Stimulated activated CD4-positive, alpha-beta T cell treated with anti-CD3 and anti-CD28 coated beads, Interleukin-12 subunit alpha, Interleukin-12 subunit beta, amount 100 ng/mL, for 4 hours (primary cell): Measurements from ENCODE around the gene PIMREG.

Source experiments
- DNase-seq: peaks from one replicate; pipeline ENCODE4 v3.0.0-alpha.2; 2020

Gene PIMREG

DNA sequence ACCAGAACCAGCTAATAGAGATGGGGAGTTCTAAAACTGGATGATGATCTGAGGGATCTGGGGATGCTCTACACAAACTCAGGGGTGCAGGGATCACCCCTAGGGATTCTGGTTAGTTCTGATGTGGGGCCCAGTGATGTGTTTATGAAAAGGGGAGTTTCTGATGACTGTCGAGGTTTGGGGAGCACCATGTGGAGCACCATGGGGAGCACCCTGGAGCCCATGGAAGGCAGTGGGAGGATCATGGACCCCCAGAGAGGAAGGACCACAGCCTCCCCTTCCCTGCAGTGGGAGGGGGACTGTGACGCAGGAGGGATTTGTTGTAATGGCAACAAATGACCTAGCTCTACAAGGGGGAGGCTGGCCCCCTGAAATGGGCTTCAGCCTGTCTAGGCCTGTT is 18.4 kb downstream of the PIMREG start:
- no peak for DNase-seq

DNA sequence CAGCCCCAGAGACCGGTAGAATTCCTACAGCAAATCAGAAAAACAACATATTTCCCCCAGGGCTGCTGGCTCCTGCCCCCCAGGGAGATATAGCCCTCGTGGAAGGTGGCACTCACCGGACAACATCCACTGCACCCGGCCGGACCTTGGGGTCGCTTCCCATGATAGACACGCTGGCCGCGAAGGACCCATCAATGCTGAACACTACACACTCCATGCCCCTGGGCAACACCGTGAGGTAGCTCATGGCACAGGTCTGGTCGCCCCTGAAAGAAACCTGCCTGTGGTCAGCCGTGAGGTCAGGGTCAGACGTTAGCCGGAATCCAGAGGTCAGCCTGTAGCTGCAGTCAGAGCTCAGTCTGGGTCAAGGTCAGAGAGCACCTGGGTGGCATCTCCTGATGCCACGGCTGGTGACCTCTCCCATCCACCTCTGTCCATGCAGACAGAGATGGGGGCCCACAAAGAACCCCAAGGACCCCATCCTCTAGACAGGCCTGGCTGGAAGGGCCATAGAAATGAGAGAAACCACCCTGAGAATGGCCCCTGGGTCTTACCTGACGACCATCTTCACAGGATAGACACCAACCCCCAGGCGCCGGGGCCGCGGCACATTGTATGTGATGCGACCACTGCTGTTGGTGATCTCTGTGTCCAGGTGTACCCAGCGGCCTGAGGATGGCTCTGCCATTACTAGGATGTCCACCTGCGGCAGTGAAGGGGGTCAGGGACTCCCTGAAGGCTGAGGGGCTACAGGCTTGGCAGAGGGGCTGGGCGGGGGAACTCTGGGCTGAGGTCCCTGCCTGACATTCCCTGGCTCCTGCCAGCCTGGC is 19.6 kb downstream of the PIMREG start:
- no peak for DNase-seq

DNA sequence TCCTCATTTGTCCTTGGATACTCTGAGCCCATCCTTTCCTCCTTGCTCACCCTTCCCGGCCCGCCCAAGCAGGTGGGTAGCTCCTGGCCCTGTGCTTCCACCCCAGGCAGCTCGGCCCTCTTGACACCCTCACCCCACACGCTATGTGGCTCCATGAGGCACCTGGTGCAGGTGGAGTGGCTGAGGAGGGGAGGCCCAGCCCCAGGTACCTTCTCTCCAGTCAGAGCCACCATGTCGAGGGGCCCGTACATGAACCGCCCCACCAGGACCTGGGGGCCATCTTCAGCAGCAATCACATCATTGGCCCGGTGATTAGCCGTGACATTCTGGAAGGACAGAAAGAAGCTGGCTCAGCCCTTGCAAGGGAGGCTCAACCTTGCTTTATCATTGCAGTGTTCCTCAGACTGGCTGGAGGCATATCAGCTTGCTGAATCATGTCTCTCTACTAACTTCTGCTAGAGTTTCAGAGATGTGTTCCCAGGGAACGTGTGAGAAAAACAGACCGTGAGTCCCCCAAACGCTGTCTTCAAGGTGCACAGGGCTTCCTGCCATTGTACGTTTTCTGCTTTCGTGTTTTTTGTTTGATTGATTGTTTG is 20.3 kb downstream of the PIMREG start:
- no peak for DNase-seq

DNA sequence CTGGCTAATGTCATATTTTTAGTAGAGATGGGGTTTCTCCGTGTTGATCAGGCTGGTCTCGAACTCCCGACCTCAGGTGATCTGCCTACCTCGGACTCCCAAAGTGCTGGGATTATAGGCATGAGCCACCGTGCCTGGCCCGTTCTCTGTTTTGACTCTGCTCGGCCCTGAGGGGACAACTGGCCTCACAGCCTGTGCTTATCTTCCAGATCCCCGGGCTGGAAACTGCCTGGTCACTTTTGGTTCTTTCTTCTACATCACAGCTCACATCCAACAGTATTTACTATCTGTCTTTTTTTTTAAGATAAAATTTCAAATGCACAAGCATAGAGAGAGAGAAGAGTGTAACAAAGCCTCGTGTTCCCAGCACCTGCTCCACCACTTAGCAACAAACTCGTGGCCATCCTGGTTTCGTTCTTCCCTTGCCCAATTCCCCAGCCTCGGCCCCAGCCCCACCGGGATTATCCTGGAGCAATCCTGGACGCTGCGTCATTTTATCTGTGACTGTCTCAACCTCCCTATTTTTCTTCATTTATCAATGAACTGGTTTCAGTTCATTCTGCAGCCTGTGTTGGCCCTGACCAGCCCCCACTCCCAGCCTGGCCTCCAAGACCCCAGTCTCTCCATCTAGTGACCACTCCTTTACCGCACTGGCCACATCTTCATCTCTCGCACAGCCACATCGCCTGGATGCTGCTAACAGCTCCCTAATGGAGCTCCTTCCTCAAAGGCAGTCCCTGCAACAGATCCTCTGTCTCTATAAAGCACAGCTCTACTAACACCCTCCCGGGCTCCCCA is 21.1 kb downstream of the PIMREG start:
- no peak for DNase-seq

DNA sequence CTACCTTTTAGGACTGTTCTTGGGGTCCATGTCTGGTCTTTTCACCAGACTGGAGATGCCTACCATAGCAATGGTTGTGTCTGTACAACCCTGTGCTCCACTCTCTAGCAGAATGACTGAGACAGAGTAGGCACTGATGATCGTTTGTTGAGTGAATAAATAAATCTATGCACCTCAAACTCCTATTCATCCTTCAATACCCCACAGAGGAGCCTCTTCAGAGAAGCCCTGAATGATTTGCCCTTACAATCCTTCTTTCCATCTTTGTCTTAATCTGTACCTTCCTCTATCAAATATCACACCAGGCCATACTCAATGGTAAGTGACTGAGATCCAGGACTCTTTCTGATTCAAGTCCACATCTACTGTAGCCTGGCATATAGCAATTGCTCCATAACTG is 23.3 kb downstream of the PIMREG start:
- no peak for DNase-seq

DNA sequence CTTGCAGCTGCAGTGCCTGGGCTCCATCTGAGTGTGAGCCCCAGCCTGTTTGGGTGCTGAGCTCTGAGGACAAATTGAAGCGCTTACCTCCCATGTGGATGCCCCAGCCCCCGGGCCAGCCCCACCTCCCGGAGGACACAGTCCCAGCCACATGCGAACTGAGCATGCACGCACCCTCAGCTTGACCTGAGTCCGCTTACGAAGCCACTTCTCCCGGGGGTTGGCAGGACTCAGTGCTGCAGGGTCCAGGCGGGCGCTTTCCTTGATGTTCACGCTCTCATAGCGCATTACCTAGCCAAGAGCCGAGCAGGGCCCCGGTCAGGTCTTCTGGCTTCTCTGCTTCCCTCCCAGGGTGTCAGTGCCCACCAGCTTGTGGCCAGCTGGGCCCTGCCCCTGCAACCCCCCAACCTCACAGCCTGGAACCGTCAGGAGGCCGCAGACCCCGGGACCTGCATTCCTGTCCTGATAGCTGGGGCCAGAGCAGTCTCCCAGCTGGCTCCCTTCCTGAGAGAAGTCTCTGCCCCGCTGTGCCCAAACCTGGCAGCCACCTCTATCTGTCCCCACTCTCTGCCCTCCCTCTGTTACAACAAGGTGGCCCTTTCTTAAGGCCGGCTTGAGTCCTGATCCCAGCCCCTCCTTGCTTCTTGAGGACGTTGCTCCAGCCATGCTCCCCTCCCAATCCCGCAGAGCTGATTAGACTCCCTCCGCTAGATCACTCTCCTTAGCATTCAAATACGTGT is 24.0 kb downstream of the PIMREG start:
- DNase-seq = no peak

DNA sequence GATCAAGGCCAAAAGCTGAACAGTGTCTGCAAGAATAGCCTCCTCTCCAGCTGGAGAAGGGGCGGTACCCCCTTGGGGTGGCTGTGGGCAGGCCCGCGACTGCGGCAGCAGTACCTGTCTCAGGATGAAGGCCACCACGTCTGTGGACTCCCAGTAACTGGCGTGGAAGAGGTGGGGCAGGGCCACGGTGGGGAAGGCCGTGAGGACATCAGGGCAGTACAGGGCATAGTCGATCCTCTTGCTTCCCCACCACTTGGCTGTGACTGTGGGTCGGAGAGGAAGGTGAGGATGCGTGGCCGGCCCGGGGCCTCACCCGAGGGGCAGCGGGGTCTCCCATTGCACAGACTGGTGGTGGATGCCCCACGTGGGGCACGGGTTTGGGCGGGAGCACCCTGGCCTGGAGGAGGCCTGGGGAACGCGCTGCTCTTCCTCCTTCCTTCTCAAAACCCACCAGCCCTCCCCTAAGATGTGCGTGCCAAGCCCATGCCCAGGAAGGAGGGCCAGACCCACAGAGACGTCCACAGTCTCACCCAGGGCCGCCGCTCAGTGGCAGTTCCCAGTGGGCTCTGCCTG is 26.0 kb downstream of the PIMREG start:
- DNase-seq = no peak

DNA sequence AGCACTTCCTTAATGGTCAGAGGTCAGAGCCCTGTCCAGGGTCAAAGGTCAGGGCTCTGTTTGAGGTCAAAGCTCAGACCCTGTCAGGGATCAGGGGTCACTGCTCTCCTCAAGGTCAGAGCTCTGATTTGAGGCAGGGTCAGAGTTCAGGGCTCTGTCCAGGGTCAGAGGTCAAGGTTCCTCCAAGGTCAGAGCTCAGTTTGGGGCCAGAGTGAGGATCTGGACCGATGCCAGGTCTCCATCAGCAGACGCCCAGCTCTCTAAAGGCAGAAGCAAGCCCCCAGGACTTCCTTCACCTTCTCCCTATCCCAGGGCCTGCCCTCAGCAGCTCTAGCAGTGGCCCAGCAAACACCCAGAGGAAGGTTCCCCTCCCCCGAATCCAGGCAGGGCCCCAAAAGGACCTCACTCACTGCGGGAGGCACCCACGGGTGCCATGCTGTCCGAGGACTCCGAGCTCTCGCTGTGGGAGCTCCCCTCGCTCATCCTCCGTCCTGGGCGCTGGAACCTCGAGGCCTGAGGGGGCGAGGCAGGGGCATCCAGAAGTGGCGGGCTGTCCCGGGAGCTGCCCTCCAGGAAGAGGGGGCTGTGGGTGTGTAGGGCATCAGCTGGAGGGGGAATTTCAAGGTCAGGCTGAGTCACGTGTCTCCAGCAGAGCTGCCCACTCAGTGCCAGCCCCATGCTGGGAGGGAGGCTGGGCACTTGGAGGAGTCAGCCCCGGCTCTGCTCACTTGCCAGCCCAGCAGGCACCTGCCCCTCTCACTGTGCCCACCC is 26.7 kb downstream of the PIMREG start:
- no peak for DNase-seq

DNA sequence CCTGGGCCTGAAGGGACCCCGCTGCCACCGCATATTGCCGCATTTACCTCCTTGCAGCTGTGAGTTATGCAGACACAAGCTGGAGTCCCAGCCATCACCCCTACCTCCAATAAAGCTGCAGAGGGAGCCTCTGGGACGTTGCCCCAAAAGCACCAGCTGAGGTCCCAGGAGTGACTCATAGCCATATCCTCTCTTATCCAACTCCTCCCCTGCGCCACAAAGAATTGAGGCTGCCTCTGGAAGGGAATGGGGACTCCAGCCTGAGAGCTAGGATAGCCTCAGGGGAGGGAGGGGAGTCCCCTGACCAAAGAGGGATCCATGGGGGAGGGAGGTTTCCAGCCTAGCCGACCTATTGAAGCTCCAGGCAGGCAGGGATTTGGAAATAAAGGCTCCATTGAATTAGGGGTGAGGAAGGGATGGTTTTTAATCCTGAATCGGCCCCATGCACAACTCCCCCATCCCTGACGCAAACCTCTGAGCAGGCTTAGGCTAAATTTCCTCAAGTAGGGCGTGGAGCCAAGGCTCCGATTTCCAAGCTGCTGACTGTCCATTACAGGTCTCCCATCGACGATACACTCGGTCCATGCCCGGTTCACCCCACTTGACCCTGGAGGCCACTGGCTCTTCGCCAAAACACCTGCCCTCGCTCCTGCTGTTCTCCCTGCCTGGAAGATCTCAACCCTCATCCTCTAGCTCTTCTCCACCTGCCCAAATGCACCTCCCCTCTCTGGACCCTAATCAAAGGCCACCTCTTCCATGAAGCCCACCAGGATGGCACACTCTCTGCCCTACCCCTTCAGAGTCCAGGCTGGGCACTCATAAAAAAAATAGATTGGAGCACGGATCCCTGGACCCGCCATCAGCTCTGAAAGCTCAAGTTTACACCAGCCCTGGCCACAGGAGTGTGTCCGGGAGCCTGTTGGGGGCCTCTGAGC is 27.5 kb downstream of the PIMREG start:
- no peak for DNase-seq

DNA sequence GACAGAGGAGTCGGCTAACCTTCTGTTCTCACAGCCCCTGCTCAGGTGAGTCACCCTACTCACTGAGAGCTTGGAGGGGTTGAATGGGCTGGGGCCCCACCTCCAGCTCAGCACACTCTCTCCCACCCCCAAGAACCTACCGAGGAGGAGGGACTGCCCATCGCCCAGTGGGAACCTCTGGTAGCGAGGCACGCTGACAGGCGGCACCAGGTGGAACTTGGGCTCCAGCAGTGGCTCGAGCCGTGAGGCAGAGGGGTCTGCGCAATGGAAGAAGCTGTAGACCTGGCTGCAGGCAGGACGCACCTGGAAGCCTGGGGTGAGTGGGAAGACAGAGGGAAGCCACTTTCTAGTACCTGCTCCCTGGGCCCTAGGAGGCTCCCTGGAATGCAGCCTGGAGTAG is 28.3 kb downstream of the PIMREG start:
- no peak for DNase-seq

DNA sequence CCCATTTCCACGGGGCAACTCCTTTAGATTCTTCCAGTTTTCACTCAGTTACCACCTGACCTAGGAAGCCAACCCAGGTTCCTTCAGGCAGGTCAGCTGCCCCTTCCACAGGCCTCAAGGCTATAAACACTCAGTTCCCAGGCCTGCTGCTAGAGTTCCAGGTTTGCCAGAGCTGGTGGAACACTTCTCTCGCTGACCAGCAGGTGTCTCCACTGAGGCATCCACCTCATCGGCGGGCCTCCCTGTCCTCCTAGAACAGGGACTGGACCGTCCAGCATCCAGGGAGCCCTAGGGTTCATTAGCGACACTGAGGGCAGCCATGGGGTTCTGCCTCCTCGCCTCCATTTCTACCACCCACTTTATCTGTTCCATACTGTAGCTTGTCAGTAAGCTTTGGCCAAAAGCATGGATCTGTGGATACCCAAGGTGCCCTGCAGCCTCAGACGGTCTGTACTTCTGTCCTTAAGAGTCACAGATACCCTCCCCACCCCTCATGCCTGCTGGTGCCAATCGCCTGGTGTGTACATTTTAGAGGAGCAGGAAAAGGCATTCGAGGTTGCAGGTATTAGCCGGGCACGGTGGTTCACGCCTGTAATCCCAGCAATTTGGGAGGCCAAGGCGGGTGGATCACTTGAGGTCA is 29.0 kb downstream of the PIMREG start:
- DNase-seq = peak; percentile 66

DNA sequence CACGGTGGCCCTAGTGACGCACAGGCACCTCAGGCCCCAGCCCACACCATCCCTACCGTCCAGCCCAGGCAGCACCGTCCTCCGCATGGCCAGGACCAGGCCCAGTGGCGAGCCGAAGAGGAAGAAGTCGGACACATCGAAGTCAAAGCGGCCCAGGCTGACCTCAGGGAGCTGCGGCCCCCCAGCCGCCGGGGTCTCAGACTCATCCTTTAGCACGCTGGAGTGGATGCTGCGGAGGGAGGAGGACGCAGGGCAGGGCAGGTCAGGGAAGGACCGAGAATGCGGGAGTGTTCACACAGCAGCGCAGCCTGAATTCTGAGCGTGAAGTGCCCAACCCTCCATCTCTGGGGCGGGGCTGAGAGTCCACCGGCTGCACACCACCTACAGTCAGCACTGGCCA is 30.1 kb downstream of the PIMREG start:
- no peak for DNase-seq

DNA sequence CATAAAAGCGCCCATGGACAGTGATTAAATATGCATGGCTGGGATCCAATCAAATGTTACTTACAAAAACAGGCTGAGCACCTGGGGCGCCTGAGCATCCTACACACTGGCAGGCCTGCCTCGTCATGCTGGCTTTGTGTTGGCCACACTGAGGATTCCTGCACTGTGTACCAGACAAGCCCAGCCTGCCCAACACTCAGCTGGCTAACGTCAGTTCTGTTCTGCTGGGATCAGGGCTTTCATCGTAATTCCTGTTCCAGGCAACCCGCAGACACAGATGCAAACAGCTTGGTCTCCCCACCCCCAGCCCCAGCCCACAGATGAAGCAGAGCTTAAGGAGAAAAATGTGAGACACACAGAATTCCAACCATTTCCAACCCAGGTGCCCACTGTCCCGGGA is 30.7 kb downstream of the PIMREG start:
- DNase-seq = no peak

DNA sequence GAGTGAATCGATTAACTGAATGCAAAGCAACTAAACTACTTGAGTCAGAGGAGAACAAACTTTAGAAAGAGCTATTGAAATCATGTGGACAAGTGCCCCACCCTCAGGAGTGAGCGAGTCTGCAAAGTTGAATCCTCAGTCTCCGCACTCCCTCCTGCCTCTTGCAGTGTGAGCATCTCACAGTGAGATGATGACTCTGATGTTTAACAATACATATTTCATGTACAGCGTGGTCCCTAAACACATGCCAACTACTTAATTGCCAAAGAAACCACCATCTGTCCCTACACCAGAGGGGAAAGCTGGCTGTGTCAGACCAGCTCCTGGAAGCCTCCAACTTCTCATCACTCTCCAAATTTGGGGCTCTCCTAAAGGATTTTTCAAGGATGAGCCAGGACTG is 31.2 kb downstream of the PIMREG start:
- no peak for DNase-seq

DNA sequence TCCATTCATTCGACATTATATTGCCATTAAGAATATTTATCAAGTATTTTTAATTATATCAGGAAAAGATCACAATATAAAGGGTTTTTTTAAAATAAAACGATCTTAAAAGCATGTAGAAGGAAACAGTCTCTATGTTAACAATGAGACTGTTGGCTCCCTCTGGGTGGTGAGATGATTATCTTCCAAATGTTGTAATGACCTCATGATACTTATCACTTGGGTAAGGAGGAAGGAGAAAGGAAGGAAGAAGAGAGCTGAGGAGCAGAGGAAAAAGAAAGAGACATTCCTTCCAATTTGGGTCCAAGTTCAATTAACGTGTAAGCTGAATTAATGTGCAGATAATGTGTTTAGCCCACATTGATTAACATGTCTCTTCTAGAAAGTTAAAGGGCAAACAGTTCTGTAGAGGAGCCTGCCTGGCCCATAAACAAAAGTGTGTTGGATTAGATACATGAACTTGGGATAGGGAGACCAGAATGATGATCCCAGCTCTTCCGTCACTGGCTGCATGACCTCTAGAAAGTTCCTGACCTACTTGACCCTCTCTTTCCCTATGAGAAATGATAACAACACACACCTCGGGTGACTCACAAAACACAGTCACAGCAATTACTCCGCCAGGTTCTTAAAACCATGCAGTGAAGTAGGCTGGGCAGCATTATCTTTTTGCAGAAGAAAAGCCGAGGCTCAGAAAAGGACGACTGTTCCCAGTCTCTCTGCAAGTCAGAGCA is 32.0 kb downstream of the PIMREG start:
- DNase-seq = no peak

DNA sequence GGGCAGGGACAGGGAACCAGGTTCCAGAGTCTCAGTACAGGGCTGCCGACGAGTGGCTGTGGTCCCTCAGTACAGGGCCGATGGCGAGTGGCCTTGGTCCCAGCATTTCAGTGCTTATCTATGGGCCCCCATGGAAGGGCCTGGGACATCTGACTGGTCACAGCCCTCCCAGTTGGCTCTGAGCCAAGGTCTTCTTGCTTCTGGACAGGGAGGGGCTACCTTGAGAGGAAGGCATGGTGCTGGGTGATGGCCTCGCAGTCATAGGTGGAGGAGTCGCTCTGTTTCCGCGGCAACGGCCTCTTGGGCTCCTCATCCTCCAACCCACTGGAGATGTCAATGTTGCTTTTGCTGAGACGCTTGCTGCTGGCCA is 32.5 kb downstream of the PIMREG start:
- DNase-seq = no peak

DNA sequence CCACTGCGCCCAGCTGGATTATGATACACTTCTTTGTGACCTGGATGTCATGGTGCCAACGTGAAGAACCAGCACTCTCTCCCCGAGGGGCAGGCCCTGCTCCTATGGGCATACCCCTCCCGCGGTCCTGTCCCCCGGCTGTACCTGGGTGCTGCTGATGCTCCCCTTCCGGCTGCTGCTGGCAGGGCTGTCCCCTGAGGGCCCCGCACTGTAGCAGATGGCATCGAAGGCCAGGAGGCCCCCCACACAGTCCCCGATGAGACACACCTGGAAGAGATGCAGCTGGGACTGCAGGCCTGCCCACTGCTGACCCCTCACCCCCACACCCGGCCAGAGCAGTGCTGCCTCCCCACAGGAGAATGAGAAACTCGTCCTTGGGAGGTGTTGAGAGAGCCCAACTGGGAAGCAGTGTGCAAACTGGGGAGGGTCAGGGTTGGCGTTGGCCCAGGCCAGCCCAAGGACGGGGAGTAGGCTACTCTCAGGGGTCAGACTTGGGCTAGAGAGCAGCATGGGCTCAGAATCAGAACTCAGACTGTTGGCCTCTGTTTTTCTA is 33.7 kb downstream of the PIMREG start:
- DNase-seq = no peak

DNA sequence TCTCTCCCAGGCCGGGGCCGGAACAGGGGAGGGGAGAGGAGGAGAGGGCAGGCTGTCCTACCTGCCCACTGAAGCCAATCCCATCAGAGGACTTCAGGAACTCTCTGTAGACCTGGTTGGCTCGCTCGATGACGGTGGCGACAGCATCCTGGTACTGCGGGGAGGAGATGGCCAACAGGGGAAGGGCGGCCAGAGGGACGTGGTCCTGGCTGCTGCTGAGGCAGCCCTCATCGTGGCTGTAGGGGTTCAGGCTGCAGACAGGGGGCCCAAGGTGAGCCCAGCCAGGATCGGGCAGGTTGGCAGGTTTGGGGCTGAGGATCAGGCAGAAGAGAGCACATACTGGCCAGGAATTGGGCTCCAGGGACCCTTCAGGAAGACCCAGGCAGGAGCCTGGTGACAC is 34.2 kb downstream of the PIMREG start:
- DNase-seq = no peak

DNA sequence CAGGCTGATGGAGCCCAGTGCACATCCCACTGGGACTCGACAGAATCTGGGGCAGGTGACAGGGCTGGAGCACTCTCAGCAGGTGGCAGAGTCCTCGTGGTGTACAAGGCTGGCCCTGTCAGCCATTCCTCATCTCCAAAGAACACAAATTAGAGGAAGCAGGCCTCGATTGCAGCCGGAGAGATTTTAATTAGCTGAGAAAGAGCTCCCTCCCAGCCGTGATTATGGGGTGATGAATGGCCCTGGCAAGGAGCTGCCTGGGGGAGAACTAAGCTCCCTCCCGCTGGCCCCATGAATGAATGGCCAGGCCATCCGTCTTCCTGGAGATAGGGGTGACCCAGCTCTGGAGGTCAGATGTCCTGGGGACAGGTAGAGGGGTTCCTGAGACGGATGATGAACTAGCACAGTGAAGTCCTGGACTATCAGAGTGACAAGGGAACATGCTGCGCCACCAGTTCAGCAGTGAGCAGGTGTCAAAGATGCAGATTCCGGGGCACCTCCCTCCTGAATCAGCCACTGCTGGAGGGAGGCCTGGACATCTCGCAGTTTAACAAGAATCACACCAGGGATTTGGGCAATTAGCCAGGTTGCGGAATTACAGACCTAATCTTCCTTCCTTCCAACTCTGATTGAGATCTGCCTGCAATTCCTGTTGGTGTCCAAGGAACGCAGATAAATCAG is 35.5 kb downstream of the PIMREG start:
- no peak for DNase-seq
